ENCODE data around the gene HNF1B.

DNA sequence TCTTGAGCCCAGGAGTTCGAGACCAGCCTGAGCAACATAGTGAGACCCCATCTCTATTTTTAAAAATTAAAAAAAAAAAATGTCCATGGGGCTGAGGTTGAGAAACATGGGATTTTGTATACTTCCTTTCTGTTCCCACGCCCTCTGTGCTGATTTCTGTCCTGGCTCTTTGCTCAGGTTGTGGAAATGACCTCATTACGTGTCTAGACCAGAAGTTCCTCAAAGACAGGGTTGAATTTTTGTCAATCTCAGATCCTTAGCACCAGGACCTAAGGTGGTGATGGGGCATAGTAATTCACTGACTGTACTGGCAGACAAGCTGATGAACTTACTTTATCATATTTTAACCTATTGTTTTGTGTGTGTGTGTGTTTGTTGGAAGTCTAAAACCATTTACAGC lies 11.2 kb upstream of the HNF1B start:
- TF ChIP-seq, protein P1, sequence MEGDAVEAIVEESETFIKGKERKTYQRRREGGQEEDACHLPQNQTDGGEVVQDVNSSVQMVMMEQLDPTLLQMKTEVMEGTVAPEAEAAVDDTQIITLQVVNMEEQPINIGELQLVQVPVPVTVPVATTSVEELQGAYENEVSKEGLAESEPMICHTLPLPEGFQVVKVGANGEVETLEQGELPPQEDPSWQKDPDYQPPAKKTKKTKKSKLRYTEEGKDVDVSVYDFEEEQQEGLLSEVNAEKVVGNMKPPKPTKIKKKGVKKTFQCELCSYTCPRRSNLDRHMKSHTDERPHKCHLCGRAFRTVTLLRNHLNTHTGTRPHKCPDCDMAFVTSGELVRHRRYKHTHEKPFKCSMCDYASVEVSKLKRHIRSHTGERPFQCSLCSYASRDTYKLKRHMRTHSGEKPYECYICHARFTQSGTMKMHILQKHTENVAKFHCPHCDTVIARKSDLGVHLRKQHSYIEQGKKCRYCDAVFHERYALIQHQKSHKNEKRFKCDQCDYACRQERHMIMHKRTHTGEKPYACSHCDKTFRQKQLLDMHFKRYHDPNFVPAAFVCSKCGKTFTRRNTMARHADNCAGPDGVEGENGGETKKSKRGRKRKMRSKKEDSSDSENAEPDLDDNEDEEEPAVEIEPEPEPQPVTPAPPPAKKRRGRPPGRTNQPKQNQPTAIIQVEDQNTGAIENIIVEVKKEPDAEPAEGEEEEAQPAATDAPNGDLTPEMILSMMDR (IDR thresholded peaks at IDR 0.05; ENCODE audit: low read length), result no peak
- TF ChIP-seq EZH2 (IDR thresholded peaks at IDR 0.05; ENCODE audit: borderline replicate concordance, low read length), result no peak
